IPS-18a (cell line): Measurements from ENCODE around the gene CHD9NB.
"Not testable (repeated sequence)": the region's sequence is repeated elsewhere in the genome, so short reads cannot be mapped to it uniquely, and the experiment has no call there.

ENCODE experiments used
- H3K27ac ChIP-seq: one replicate; pipeline ENCODE4 v1.5.1; 2013; ENCODE audit warnings: low read length
- H3K27me3 ChIP-seq: one replicate; pipeline ENCODE4 v1.6.1; 2013; ENCODE audit warnings: mild to moderate bottlenecking, low read length; ENCODE audit not compliant: control insufficient read depth, insufficient read depth
- H3K36me3 ChIP-seq: one replicate; pipeline ENCODE4 v1.6.1; 2013; ENCODE audit warnings: low read depth, low read length; ENCODE audit not compliant: control insufficient read depth
- H3K4me1 ChIP-seq: one replicate; pipeline ENCODE4 v1.6.1; 2013; ENCODE audit warnings: low read depth, low read length; ENCODE audit not compliant: control insufficient read depth
- H3K4me3 ChIP-seq: one replicate; pipeline ENCODE4 v1.5.1; 2013; ENCODE audit warnings: low read length
- H3K9ac ChIP-seq: one replicate; pipeline ENCODE4 v1.6.1; 2013; ENCODE audit warnings: mild to moderate bottlenecking, low read length, moderate library complexity
- H3K9me3 ChIP-seq: one replicate; pipeline ENCODE4 v1.6.1; 2013; ENCODE audit warnings: low read depth, low read length; ENCODE audit not compliant: control insufficient read depth

CHD9NB gene

DNA sequence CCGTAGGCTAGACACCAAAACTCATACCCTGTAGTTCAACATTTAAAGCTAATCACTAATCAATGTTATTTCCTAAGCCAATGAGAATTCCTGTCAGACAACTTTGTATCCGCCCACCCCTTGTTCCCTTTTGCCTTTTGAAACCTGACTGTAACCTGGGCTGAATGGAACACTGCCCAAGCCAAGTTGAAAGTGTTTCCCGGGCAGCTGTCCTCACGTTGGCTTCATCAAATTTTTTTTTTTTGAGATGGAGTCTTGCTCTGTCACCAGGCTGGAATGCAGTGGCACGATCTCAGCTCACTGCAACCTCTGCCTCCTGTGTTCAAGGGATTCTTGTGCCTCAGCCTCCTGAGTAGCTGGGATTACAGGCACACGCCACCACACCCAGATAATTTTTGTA is 16.0 kb downstream of the CHD9NB start:
- H3K9ac ChIP-seq, H3K4me3 ChIP-seq, H3K27ac ChIP-seq, H3K9me3 ChIP-seq, H3K27me3 ChIP-seq, H3K36me3 ChIP-seq: not testable (repeated sequence)
- peaks cover 21% of the 10 kb centered on the region for H3K4me1 ChIP-seq

GRCh38 chr16:53036066-53036465 is 16.6 kb downstream of the CHD9NB start:
- H3K9ac ChIP-seq: no peak overlapping the region
- H3K27me3 ChIP-seq: no peaks in the 10 kb centered on the region
- H3K36me3 ChIP-seq: no peaks in the 10 kb centered on the region
- H3K27ac ChIP-seq: no peak overlapping the region
- H3K4me3 ChIP-seq: no peak overlapping the region
- H3K4me1 ChIP-seq: peaks cover 15% of the 10 kb centered on the region
- H3K9me3 ChIP-seq: peaks cover 3% of the 10 kb centered on the region

DNA sequence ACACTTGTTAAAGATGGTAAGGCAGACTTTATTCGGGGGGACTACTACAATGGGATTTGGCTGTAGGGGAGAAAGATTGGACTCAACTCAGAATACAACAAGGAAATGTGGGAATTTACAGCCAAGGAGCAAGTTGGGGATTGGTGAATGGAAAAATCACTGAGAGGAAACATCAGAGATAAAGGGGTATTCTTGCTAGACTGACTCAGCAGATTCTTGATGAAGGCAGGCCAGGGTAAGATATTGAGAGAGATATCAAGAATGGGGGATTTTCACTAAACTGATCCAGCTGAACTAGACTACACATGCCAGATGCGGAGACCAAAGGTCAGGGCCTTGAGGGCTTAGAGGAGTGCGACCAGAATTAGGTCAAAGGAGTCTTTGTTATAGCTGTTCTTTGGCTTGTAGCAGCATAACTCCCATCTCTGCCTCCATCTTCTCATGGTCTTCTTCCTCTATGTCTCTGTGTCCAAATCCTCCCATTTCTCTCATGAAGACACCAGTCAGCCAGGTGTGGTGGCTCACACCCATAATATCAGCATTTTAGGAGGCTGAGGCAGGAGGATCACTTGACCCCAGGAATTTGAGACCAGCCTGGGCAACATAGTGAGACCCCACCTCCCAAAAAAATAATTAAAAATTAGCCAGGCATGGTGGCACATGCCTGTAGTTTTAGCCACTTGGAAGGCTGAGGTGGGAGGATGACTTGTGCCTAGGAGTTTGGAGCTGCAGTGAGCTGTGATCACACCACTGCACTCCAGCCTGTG is 17.3 kb downstream of the CHD9NB start:
- Histone ChIP-seq H3K4me3 (no peak overlapping the region), H3K9ac (no peak overlapping the region), H3K27me3 (no peaks in the 10 kb centered on the region), H3K36me3 (no peaks in the 10 kb centered on the region), H3K9me3 (peaks cover 3% of the 10 kb centered on the region), H3K27ac (no peak overlapping the region), H3K4me1 (peaks cover 8% of the 10 kb centered on the region)

GRCh38 chr16:53034306-53034705 is 18.4 kb downstream of the CHD9NB start:
- H3K27ac ChIP-seq: no peak overlapping the region
- peaks cover 7% of the 10 kb centered on the region for H3K4me1 ChIP-seq
- H3K27me3 ChIP-seq: no peaks in the 10 kb centered on the region

GRCh38 chr16:53031323-53031942 is 21.3 kb downstream of the CHD9NB start:
- no peak overlapping the region for H3K27ac ChIP-seq
- peaks cover 3% of the 10 kb centered on the region for H3K9me3 ChIP-seq
- H3K27me3 ChIP-seq: no peaks in the 10 kb centered on the region
- H3K36me3 ChIP-seq: no peaks in the 10 kb centered on the region
- no peak overlapping the region for H3K9ac ChIP-seq
- peaks cover 7% of the 10 kb centered on the region for H3K4me1 ChIP-seq
- H3K4me3 ChIP-seq: no peak overlapping the region

More at GRCh38 chr16:53034306-53034705, 18.4 kb downstream of the CHD9NB start:
- no peak overlapping the region for H3K4me3 ChIP-seq
- H3K9ac ChIP-seq: no peak overlapping the region
- H3K9me3 ChIP-seq: peaks cover 3% of the 10 kb centered on the region
- no peaks in the 10 kb centered on the region for H3K36me3 ChIP-seq

DNA sequence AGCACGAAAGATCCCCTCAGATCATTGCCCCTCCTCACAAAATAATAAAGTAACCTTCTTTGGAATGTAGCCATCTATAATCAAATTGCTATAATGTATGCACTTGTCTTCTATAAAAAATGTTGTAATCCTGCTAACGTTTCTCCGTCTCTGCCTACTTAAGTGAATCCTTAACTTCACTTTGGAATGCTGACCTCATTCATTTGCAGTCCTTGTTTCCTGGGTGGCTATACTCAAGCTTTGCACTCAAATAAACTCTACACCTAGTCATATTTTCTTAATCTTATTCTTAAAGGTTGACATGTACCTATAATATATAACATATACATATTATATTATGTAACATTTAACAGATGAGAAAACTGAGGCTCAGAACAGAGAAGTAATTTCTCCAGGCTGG is 22.7 kb downstream of the CHD9NB start:
- peaks cover 3% of the 10 kb centered on the region for H3K9me3 ChIP-seq
- no peak overlapping the region for H3K4me3 ChIP-seq
- no peak overlapping the region for H3K9ac ChIP-seq
- no peak overlapping the region for H3K27ac ChIP-seq
- H3K4me1 ChIP-seq: peaks cover 7% of the 10 kb centered on the region
- H3K36me3 ChIP-seq: no peaks in the 10 kb centered on the region
- H3K27me3 ChIP-seq: no peaks in the 10 kb centered on the region

DNA sequence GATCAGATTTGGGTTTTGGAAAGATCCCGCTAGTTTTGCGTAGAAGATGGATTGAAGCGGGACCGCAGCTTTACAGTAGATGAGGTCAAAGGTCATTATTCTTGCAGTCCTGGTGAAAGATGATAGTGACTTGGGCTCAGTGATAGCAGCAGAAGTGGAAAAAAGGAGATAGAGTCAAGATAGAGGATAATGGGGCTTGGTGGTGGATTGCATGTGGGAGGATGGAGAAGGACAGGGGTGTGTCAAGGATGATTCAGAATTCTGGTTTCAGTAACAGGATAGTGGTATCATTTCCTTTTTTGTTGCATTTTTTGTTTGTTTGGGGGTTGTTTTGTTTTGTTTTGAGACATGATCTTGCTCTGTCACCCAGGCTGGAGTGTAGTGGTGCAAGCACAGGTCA is 28.7 kb downstream of the CHD9NB start:
- no peak overlapping the region for H3K27ac ChIP-seq
- no peaks in the 10 kb centered on the region for H3K27me3 ChIP-seq
- H3K4me3 ChIP-seq: no peak overlapping the region
- no peak overlapping the region for H3K9ac ChIP-seq
- no peaks in the 10 kb centered on the region for H3K4me1 ChIP-seq
- H3K36me3 ChIP-seq: no peaks in the 10 kb centered on the region
- no peaks in the 10 kb centered on the region for H3K9me3 ChIP-seq

DNA sequence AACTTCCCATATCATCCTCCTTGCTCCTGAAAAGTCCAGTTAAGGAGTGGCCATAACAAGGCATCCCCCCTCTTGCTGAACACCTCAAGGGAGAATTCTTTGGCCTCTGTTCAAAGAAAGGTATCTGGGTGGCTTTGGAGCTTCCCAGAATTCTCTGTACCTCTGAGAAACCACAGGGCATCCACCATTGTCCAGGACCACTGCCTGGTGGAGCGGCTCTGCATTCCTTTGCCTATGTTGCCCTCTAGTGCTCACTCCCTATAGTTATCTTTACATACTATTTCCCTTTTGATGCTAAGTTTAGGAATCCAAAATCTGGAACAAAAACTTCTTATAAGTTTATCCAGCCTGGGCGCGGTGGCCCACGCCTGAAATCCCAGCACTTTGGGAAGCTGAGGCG is 30.3 kb downstream of the CHD9NB start:
- H3K9me3 ChIP-seq: no peaks in the 10 kb centered on the region
- no peak overlapping the region for H3K27ac ChIP-seq
- H3K27me3 ChIP-seq: no peaks in the 10 kb centered on the region
- no peaks in the 10 kb centered on the region for H3K36me3 ChIP-seq
- no peak overlapping the region for H3K4me3 ChIP-seq
- H3K9ac ChIP-seq: no peak overlapping the region
- H3K4me1 ChIP-seq: no peaks in the 10 kb centered on the region

DNA sequence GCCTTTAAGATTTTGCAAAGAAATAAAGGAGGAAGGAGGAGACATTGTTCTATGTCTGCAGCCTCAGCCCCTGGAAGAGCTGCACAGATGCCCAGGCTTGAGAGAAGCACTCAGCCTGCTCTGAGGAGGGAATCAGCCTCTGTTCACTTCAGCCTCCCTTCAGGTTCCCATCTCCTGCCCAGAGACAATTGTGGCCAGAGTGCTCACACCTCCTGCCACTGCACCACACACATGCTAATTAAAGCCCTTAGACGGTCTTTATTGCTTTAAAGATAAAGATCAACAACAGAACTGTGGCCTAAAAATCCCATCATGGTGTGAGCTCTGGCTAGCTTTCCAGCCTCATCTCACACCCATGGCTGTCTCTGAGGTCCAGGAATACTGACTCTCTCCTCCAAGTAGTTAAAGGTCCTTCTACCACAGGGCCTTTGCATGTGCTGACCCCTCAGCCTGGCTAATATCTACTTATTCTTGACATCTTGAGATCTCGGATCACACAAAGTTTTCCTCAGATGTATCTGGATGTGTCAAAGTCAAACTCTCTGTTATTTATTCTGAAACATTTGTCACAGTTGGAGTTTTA is 33.8 kb downstream of the CHD9NB start:
- Histone ChIP-seq H3K9me3 (no peaks in the 10 kb centered on the region), H3K4me3 (no peak overlapping the region), H3K9ac (no peak overlapping the region), H3K4me1 (no peaks in the 10 kb centered on the region), H3K36me3 (no peaks in the 10 kb centered on the region), H3K27ac (no peak overlapping the region), H3K27me3 (no peaks in the 10 kb centered on the region)

- no peak overlapping the region for H3K27ac ChIP-seq
- H3K4me3 ChIP-seq: no peak overlapping the region
- no peaks in the 10 kb centered on the region for H3K27me3 ChIP-seq
- no peak overlapping the region for H3K9ac ChIP-seq
- no peaks in the 10 kb centered on the region for H3K36me3 ChIP-seq
- no peaks in the 10 kb centered on the region for H3K4me1 ChIP-seq
- no peaks in the 10 kb centered on the region for H3K9me3 ChIP-seq
These were observed 38.4 kb downstream of the CHD9NB start for GRCh38 chr16:53014287-53014686.

GRCh38 chr16:53007095-53007494 is 45.6 kb downstream of the CHD9NB start:
- Histone ChIP-seq H3K4me3 (no peak overlapping the region), H3K27me3 (no peaks in the 10 kb centered on the region), H3K4me1 (no peaks in the 10 kb centered on the region), H3K9ac (no peak overlapping the region), H3K27ac (no peak overlapping the region), H3K36me3 (no peaks in the 10 kb centered on the region), H3K9me3 (no peaks in the 10 kb centered on the region)

DNA sequence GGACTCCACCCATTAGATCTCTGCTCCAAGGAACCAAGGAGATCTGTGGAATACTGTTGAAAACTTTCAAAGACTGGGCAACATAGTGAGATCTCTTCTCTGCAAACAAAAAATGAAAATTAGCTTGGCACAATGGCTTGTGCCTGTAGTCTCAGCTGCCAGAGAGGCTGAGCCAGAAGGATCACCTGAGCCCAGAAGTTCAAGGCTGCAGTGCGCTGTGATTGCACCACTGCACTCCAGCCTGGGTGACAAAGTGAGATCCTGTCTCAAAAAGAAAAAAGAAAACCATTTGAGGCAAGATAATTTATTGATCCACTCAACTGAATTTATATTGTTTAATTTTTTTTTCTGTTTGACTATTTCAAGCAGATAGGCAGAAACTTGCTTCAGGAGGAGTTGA is 54.8 kb downstream of the CHD9NB start:
- H3K27me3 ChIP-seq: no peaks in the 10 kb centered on the region
- H3K4me3 ChIP-seq: no peak overlapping the region
- no peaks in the 10 kb centered on the region for H3K9me3 ChIP-seq
- no peaks in the 10 kb centered on the region for H3K36me3 ChIP-seq
- H3K4me1 ChIP-seq: peaks cover 3% of the 10 kb centered on the region
- no peak overlapping the region for H3K27ac ChIP-seq
- H3K9ac ChIP-seq: no peak overlapping the region
